ENCODE measurements around the gene DCAF8L1.

DCAF8L1 gene

DNA sequence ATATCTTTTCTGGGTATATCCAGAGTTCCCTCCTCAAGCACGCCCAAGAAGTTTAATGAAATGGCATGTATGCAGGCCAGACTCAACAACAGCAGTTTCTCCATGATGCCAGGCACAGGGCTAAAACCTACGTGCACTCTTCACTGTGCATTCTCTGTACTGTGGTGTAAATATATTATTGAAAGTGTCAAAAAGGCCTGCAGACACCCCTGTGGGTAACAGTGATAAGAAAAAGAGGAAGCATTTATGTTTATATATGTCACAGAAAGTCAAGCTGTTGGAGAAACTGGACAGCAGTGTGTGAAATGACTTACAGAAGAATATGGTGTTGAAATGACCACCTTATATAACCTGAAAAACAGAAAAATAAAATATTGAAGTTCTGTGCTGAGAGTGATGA is 29.6 kb upstream of the DCAF8L1 start:
- TF ChIP-seq POLR2AphosphoS5 (IDR thresholded peaks at IDR 0.05; ENCODE audit: low read depth) (no peak), CTCF (IDR thresholded peaks at IDR 0.05; ENCODE audit: insufficient read depth, low read length) (no peak), SPI1 (IDR thresholded peaks at IDR 0.05; ENCODE audit: borderline replicate concordance, low read depth) (no peak), REST (IDR thresholded peaks at IDR 0.05; ENCODE audit: insufficient replicate concordance, low read depth) (no peak), GABPA (IDR thresholded peaks at IDR 0.05; ENCODE audit: low read depth) (no peak)

DNA sequence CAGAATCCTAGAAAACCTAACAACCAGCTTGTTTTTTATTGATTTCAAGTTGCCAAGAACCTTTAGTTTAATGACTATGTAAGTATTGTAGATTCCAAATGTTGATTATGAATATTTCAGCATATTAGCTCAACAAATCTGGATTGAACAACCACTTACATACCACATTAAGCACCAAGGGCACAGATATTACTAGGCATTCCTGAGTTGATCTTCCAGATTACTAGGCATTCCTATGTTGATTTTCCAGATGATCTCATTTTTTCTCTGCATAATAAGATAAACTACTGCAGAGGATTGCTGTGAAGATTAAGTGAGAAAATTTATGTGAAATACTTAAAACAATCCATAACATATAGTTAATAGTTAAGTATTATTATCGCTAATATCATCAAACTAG is 17.4 kb upstream of the DCAF8L1 start:
- no peak for DNase-seq (ENCODE audit: low read depth in 1 of 2, low spot score in 1 of 2)
- Histone ChIP-seq H3K27me3 (ENCODE audit: insufficient read depth, poor library complexity, severe bottlenecking) (no peaks in the 10 kb centered on the region), H3K27ac (replicated peaks) (no peak overlapping the region), H3K4me3 (replicated peaks; ENCODE audit: insufficient read depth, low read length) (no peak overlapping the region)
- TF ChIP-seq SPI1 (IDR thresholded peaks at IDR 0.05; ENCODE audit: borderline replicate concordance, low read depth): no peak
- no peak for TF ChIP-seq CTCF (IDR thresholded peaks at IDR 0.05; ENCODE audit: insufficient read depth, low read length)
- no peak for TF ChIP-seq GABPA (IDR thresholded peaks at IDR 0.05; ENCODE audit: low read depth)
- TF ChIP-seq REST (IDR thresholded peaks at IDR 0.05; ENCODE audit: insufficient replicate concordance, low read depth): no peak
- TF ChIP-seq POLR2AphosphoS5 (IDR thresholded peaks at IDR 0.05; ENCODE audit: low read depth): no peak

More for the DNA sequence above, 29.6 kb upstream of the DCAF8L1 start:
- Histone ChIP-seq H3K4me3 (replicated peaks; ENCODE audit: insufficient read depth, low read length) (no peak overlapping the region), H3K27ac (replicated peaks) (no peak overlapping the region), H3K27me3 (ENCODE audit: insufficient read depth, poor library complexity, severe bottlenecking) (no peaks in the 10 kb centered on the region)
- DNase-seq (ENCODE audit: low read depth in 1 of 2, low spot score in 1 of 2): no peak

DNA sequence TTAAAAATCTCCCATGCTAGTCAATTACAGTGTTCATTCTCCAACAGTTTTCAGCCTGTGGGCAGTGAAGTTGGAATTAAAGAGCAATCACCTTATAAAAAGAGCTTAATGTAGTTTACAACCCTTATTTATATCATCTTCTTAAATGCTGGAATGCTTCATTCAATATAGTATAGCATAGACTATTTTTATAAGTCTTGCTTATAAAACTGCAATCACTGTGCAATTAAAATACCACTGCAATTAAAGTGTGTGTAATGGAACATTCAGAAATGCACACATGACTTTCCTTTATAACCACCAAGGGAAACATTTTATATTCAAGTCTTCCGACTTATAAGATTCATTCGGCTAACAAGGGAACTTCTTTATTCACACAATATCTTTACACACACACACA is 16.4 kb upstream of the DCAF8L1 start:
- TF ChIP-seq SPI1 (IDR thresholded peaks at IDR 0.05; ENCODE audit: borderline replicate concordance, low read depth) (no peak), POLR2AphosphoS5 (IDR thresholded peaks at IDR 0.05; ENCODE audit: low read depth) (no peak)
- Histone ChIP-seq H3K27ac (replicated peaks) (no peak overlapping the region), H3K27me3 (ENCODE audit: insufficient read depth, poor library complexity, severe bottlenecking) (no peaks in the 10 kb centered on the region), H3K4me3 (replicated peaks; ENCODE audit: insufficient read depth, low read length) (no peak overlapping the region)
- DNase-seq (ENCODE audit: low read depth in 1 of 2, low spot score in 1 of 2): no peak

- no peak for TF ChIP-seq CTCF (IDR thresholded peaks at IDR 0.05; ENCODE audit: insufficient read depth, low read length)
- TF ChIP-seq GABPA (IDR thresholded peaks at IDR 0.05; ENCODE audit: low read depth): no peak
- TF ChIP-seq POLR2AphosphoS5 (IDR thresholded peaks at IDR 0.05; ENCODE audit: low read depth): no peak
- TF ChIP-seq REST (IDR thresholded peaks at IDR 0.05; ENCODE audit: insufficient replicate concordance, low read depth): no peak
- no peak for TF ChIP-seq SPI1 (IDR thresholded peaks at IDR 0.05; ENCODE audit: borderline replicate concordance, low read depth)
- no peak for DNase-seq (ENCODE audit: low read depth in 1 of 2, low spot score in 1 of 2)
- H3K27ac ChIP-seq (replicated peaks): no peak overlapping the region
- no peaks in the 10 kb centered on the region for H3K27me3 ChIP-seq (ENCODE audit: insufficient read depth, poor library complexity, severe bottlenecking)
- H3K4me3 ChIP-seq (replicated peaks; ENCODE audit: insufficient read depth, low read length): no peak overlapping the region
These were observed 14.9 kb upstream of the DCAF8L1 start for GRCh38 chrX:27996132-27996531.
